HG03378 (cell line): ENCODE measurements around the gene STARD9.
A peak's percentile ranks its signal among the peaks of the same experiment; 100 is the strongest.
"Not testable (repeated sequence)": the region's sequence is repeated elsewhere in the genome, so short reads cannot be mapped to it uniquely, and the experiment has no call there.

ENCODE experiments used
- ATAC-seq: cut with Tn5 transposase; IDR thresholded peaks from one replicate; pipeline ENCODE4 v1.9.1; 2021; ENCODE audit warnings: mild to moderate bottlenecking, moderate library complexity; ENCODE audit not compliant: unreplicated experiment

Gene STARD9

GRCh38 chr15:42621996-42622925 is 46.9 kb downstream of the STARD9 start:
- no peak for ATAC-seq

- ATAC-seq = no peak
These were observed 48.5 kb downstream of the STARD9 start for GRCh38 chr15:42623951-42624350.

DNA sequence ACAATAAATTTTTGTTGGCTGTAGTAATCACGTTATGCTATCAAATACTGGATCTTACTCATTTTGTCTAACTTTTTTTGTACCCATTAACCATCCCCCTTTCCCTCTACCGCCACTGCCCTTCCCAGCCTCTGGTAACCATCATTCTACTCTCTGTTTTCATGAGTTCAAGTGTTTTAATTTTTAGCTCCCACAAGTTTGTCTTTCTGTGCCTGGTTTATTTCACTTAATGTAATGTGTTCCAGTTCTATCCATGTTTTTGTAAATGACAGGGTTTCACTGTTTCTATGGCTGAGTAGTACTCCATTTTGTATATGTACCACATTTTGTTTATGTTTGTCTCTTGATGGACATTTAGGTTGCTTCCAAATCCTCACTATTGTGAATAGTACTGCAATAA is 52.1 kb downstream of the STARD9 start:
- ATAC-seq = no peak

DNA sequence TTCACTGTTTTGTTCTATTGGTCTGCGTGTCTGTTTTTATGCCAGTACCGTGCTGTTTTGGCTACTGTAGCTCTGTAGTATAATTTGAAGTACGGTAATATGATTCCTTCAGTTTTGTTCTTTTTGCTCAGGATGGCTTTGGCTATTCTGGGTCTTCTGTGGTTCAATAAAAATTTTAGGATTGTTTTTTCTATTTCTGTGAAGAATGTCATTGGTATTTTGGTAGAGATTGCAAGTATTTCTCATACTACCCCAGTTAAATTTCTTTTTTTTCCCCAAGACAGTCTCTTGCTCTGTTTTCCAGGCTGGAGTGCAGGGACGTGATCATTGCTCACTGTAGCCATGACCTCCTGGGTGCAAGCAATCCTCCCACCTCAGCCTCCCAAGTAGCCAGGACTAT is 53.4 kb downstream of the STARD9 start:
- no peak for ATAC-seq

GRCh38 chr15:42632105-42632675 is 56.8 kb downstream of the STARD9 start:
- no peak for ATAC-seq

- ATAC-seq = no peak
These were observed 64.7 kb downstream of the STARD9 start for GRCh38 chr15:42640109-42640508.

DNA sequence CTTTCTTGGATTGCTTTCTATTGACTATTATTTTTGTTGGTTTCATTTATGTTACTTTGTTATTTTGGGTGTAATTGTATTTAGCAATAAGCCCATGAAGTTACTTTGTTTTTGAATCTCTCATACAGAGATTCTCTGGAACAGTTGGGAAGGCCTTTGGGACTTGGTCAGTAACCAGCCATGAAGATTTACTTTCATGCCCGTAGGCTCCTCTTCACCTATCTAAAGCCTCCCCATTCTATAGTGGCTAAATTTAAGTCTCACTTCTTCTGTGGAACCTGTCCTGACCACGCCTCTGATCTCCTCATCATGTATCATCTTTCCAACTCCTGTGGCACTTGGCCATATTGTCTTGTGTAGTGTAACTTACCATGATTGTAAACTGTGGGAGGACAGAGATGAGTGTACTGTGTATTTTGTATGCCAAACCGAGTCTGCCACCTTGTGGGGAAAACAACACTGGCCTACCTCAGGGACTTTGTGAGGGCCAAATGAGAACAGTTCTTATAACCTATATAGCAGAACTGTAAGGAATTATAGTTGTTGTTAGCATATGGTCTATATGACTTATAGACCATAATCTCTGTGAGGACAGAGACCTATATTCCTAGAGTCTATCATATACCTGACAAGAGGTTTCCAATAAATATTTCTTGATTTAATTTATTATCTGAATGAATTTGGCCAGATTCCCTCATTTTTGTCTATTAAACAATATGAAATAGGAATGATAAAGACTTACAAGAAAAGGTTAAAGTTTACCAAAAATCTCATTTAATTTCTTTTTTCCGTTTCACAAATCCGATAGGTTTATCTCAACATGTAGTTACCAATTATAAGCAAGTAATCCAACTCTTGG is 75.0 kb downstream of the STARD9 start:
- peak; percentile 53 for ATAC-seq

GRCh38 chr15:42665827-42666226 is 90.4 kb downstream of the STARD9 start:
- ATAC-seq = no peak

DNA sequence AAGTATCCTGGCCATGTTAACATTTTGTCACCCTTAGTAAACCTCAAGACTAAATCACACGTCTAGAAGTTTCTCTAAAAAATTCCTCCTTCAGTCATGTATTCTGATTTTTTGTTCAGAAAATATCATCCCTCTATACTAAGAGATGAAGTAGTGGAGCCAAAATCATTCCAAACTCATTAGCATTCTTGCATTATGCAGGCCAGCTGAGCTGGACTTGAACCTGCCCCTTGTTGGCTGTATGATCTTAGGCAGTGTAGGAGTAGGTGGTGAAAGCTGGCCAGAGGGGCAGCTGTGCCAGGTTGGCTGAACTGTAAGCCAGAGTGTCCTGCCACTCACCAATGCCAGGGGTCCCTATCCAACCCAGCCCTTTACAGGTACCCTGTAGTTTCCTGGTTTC is 92.4 kb downstream of the STARD9 start:
- no peak for ATAC-seq

- ATAC-seq = no peak
These were observed 95.0 kb downstream of the STARD9 start for GRCh38 chr15:42670451-42670850.

DNA sequence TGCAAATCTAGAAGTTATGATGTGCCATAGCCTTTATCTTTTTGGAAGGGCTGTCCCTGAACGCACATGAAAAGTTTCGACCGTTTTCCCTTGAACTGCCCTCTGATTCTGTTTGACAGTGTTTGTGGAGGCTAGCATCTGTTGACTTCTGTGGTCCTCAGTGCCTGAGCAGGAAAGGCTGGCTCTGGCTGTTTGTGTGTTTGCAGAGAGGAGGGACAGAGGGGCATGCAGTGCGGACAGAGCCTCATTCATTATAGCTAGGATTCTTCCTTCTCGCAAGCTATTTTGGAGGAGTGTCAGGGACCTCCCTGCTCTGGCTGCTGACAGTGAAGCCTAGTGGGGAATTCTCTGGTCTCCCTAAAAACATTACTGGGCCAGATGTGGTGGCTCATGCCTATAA is 97.0 kb downstream of the STARD9 start:
- no peak for ATAC-seq

GRCh38 chr15:42674472-42674871 is 99.1 kb downstream of the STARD9 start:
- ATAC-seq = no peak

- no peak for ATAC-seq
These were observed 99.6 kb downstream of the STARD9 start for GRCh38 chr15:42675021-42675420.

DNA sequence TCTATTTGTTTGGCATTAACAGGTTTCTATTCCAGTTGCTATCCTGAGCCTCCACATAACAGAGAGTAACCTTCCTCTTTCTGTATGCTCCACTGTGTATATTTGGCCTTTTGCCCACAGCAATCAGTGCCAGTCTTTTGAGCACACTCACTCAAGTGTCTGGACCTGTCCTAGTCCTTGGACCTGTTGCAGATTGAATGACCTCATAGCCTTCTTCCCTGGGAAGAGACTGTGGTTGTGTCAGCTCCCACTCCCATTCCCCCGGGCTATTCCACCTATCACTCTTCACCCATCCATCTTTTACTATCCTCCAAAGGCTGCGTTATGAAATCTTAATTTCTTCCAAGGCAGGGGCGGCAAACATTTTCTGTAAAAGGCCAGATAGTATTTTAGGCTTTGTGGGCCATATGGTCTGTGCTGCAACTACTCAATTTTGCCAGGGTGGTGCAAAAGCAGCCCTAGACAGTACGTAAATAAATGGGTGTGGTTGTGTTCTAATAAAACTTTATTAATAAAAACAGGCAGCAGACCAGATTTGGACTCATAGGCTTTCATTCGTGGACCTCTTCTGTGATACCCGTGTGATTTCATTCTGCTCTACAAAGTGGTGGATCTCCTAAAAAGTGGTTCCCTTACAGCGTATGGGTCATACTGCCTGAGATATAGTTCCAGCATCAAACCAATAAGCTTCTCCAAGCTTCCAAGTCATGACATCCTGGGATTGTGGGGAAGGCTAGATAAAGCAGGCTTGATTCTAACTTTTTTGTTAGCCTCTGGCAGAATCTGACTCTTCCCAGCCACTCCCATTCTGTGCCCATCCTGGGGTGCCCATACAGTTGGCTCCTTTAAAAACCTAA is 104.1 kb downstream of the STARD9 start:
- no peak for ATAC-seq

DNA sequence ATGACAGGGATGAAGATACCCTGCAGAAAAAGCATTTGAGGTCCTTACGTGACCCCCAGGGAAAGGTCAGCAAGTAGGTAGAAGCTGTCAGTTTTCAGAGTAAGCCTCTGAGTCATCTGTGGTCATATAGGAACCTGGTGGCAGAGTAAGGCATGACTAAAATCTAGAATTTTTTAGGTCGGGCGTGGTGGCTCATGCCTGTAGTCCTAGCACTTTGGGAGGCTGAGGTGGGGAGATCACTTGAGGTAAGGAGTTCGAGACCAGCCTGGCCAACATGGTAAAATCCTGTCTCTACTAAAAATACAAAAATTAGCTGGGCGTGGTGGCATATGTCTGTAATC is 104.7 kb downstream of the STARD9 start:
- not testable (repeated sequence) for ATAC-seq

DNA sequence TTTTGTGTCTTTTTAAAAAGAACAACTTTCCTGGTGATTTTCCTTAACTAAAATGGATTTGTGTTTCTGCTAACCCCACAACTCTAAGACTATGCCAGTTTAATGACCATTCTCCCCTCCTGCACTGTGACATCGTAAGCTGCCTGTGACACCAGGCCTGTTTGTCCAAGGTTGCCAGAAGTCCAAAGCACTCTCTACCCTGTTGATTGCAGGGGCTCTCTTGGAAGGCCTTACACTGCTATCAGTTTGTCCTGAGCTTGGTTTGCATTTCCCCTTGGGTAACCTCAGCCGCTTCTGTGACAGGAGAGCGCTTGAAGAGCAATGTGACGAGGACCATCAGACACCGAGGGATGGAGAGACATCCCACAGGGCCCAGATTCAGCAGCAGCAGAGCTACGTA is 105.7 kb downstream of the STARD9 start:
- ATAC-seq = no peak

DNA sequence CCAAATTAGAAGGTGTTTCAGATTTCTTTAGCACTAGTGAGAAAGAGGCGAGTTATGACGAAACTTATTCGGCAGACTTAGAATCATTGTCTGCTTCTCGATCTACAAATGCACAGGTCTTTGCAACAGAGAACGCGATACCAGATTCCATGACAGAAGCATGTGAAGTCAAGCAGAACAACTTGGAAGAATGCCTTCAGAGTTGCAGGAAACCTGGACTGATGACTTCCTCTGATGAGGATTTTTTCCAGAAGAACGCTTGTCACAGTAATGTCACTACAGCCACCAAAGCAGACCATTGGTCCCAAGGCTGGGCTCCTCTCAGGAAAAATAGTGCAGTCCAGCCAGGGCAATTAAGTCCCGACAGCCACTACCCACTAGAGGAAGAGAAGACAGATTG is 110.9 kb downstream of the STARD9 start:
- ATAC-seq = no peak

DNA sequence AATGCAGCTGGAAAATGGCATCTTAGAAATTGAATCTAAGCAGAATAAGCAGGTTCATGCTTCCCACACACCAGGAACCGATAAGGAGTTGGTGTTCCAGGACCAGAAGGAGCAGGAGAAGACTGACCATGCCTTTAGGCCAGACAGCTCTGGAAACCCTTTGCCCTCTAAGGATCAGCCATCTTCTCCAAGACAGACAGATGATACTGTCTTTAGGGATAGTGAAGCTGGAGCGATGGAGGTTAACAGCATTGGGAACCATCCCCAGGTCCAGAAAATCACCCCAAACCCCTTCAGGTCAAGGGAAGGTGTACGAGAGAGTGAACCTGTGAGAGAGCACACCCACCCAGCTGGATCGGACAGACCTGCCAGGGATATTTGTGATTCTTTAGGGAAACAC is 112.3 kb downstream of the STARD9 start:
- ATAC-seq = no peak

DNA sequence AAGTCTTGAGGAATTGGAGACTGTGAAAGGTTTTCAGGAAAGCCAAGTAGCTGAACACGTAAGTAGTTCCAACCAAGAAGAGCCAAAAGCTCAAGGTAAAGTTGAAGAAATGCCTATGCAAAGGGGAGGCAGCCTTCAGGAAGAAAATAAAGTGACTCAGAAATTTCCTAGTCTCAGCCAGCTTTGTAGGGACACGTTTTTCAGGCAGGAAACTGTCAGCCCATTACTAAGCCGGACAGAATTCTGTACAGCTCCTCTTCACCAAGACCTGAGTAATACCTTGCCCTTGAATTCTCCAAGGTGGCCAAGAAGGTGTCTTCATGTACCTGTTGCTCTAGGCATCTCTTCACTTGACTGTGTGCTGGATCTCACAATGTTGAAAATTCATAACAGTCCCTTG is 112.9 kb downstream of the STARD9 start:
- ATAC-seq = no peak

- ATAC-seq = no peak
These were observed 115.9 kb downstream of the STARD9 start for GRCh38 chr15:42691308-42691707.

- ATAC-seq = no peak
These were observed 116.4 kb downstream of the STARD9 start for GRCh38 chr15:42691770-42692169.
